Measurements from ENCODE around the gene GKN2.

GRCh38 chr2:68915393-68915792 is 37.3 kb downstream of the GKN2 start:
- TF ChIP-seq TAF1 (IDR thresholded peaks at IDR 0.05; ENCODE audit: borderline replicate concordance, low read depth, low read length) (no peak), POLR2A (IDR thresholded peaks at IDR 0.05; ENCODE audit: low read depth, low read length) (no peak)
